Activated CD4-positive, alpha-beta T cell treated with anti-CD3 and anti-CD28 coated beads for 48 hours (primary cell): ENCODE measurements around the gene SNX6.
"Not testable (repeated sequence)": the region's sequence is repeated elsewhere in the genome, so short reads cannot be mapped to it uniquely, and the experiment has no call there.

Experiments
- DNase-seq: peaks from one replicate; pipeline ENCODE4 v3.0.0-alpha.2; 2020

The SNX6 gene

DNA sequence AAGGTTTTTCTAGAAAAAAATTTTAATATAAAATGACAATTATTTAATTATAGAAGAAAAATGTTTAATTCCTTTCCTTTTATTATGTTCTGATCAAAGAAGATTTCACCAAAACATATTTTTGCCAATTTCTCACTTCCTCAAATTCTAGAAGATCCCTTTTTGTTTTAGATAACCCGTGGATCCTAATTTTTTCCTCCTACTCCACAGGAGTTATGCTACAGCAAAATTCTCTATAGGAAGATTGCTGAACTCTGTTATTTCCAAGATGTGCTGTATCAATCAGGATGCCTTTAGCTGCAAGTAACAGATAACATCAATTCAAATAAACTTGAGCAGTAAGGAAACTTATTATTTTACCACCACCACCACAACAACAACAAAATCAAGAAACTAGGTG lies 3.8 kb upstream of the SNX6 start:
- no peak for DNase-seq

DNA sequence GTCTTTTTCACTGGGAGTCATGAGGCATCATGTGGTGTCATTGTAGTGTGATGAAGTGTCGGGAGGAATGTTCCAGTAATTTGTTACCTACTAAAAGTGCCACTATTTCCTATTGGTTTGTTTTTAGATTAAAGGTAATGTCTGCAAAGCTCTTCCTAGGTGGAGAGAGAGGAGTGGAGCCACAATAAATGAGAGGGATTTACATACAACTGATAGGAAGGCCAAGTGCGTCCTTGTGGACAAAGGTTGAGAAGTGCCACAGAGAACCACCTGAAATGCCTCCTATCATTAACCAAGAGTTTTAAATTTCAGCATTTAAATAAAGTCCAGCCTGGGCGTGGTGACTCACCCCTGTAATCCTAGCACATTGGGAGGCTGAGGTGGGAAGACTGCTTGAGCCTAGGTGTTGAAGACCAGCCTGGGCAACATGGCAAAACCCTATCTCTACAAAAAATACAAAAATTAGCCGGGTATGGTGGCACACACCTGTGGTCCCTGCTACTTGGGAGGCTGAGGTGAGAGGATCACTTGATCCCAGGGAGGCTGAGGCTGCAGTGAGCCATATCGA lies 2.5 kb upstream of the SNX6 start:
- DNase-seq: no peak

DNA sequence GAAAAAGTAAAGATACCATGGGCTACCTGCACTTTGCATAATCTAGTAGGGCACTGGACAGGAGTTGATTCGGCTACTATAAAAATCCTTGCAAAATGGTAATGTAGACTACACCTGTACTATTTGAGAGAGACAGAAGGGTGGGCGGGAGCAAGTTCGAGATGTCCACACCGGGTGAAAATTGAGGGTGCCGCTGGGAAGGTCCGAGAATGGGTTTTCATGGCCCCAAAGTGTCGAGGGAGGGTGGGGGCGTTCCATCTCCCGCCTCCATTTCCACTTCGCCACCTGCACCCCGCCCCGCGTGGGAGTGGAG lies 648 bp downstream of the SNX6 start:
- no peak for DNase-seq

DNA sequence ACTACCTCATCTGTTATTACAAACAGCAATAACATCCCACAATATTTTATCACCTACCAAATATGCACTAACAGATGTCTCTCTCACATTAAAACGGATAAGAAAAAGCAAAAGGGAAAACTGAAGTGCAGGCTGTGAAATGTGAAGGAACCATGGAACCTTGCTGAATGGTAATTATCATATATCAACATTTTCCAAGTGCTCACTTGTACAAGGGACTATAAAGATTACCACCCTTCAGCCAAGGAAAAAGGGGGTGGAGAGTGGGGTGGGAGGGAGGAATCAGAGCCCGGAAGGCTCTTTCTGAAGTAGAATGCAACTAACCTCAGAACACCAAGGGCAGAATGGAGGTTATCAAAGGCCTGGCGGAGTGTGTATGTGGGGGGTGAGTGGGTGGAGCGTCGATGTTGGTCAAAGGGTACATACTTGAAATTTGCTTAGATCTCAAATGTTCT lies 1.2 kb downstream of the SNX6 start:
- peak; percentile 22 for DNase-seq

DNA sequence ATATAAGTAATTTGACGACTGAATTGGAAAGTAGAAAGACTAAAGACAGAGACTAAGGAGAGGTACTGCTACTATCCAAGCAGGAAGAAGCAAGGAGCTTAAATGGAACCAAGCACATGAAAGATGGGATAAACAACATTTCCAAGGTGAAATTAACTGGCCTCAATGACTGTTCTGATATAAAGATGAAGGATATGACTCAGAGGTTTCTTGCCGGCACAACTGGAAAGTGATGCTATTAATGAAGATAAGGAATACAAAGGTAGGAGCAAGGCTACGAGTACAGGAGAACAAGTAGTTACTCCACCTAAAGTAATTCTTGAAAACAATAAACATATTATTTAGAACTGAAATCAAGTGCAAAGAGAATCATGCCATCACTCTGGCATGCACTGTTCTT lies 6.4 kb downstream of the SNX6 start:
- no peak for DNase-seq

DNA sequence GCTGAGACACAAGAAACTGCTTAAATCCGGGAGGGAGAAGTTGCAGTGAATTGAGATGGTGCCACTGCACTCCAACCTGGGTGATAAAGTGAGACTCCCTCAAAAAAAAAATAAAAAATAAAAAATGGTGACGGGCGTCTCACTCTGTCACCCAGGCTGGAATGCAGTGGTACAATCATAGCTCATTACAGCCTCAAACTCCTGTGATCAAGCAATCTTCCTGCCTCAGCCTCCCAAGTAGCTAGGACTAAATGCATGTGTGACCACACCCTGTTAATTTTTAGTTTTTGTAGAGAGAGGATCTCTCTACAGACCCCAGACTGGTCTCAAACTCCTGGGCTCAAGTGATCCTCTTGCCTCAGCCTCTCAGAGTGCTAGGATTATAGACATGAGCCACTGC lies 9.1 kb downstream of the SNX6 start:
- DNase-seq: no peak

DNA sequence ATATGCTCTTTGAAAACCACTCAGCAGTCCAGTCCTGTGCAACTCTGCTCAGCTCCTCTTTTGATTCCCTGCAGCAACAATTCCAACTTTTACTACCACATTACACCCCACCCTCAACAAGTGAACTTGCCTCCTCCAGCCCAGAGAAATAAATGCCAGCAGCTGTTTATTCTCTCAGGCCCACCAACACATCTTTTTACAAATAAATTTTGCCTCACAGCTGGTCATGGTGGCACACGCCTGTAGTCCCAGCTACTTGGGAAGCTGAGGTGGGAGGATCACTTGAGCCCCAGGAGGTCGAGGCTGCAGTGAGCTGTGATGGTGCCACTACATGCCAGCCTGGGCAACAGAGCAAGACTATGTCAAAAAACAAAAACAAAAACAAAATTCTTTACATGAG lies 9.8 kb downstream of the SNX6 start:
- DNase-seq: no peak

DNA sequence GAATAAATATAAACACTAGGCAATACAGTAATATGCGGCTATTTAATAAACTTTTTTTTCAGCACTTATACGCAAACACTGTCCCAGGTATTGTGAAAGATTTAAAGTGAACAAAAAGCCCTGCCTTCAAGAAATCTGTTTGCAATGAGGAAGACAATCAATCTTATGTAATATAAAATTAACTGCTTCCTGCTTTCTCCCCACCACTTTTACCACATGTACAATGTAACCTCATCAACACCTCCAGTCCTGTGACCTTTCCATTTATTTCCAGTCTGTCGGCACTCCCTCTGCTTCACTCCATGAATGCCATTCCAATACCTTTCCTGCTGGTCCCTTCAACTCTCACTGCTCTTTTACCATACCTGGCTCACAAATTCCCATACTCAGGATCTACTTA lies 10.5 kb downstream of the SNX6 start:
- DNase-seq: no peak

DNA sequence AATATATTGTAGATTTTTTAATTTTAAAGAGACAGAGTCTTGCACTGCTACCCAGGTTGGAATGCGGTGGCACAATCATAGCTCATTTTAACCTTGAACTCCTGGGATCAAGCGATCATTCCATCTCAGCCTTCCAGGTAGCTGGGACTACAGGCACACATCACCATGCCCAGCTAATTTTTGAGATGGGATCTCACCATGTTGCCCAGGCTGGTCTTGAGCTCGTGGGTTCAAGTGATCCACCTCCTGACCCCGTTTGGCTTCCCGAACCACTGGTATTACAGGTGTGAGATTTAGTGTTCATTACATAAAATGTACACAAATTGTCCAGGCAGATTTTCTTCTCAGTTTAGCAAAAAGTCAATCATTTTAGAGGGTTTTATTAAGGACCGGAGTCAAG lies 13.6 kb downstream of the SNX6 start:
- no peak for DNase-seq

DNA sequence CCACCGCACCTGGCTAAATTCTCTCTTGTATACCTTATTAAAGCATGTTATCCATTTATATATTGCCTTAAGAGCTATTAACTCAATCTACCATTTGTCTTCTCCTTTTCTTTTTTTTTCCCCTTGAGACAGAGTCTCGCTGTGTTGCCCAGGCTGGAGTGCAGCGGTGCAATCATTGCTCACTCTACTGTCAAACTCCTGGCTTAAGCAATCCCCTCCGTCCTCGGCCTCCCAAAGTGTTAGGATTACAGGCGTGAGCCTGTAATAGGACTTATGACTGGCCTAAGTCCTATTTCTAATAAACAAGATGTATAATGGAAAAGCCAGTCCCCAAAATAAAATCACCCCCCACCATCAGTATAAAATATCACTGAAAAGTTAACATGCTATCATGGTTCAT lies 14.4 kb downstream of the SNX6 start:
- DNase-seq: no peak

DNA sequence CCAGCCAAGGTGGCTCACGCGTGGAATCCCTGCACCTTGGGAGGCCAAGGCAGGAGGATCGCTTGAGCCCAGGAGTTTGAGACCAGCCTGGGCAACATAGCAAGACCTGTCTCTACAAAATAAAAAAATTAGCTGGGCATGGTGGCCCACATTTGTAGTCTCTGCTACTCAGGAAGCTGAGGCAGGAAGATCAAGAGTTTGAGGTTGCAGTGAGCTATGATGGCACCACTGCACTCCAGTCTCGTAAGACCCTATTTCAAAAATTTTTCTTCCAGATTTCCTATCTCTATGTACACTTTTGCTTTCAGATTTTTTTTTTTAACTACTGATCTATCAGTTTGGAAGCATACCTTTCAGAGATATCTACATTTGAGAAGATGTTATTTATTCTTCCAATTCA lies 15.3 kb downstream of the SNX6 start:
- DNase-seq: no peak

DNA sequence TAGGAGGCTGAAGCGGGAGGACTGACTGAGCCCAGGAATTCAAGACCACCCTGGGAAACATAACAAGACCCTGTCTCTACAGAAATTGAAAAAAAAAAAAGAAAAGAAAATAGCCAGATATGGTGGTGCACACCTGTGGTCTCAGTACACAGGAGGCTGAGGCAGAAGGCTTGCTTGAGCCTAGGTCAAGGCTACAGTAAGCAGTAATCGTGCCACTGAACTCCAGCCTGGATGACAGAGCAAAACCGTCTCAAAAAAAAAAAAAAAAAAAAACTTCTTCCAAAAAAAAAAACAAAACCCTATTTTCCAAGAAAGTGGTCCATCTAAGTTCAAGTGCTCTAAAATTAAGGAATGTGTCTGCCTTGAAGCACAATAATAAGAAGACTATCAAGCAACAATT lies 19.8 kb downstream of the SNX6 start:
- no peak for DNase-seq

DNA sequence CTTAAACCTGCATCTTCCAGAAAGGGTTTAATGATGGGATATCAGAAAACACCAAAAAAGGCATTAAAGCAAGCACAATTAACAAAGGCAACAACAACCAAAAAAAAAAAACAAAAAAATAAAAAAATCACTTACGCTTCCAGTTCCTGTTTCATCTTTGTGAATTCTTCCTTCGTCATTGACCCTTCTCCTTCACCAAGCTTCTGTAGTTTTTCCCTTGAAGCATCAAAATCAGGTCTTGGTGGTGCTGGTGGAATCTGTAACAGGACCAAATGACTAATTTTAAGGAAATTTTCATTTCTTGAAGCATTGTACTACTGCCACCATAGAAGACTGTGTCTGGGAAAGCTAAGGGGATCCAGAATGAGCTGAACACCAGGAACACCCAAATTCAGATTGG lies 24.5 kb downstream of the SNX6 start:
- no peak for DNase-seq

DNA sequence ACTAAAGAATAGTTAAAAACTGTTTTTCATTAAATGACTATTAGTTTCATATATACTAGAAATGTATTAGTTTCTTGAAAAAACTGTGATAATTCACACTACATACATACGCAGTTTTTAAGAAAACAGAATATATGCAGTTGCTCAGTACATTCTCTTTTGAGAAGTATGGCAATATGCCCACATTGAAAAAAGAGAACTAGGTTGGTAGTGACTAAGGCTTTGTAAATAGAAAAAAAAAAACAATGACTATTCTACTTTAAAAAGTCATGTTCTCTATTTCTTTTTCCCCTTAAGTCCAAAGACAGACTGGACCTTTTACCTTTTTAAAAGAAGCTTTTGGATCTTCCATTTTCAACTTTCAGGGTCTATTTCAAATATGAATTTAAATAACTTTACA lies 25.0 kb downstream of the SNX6 start:
- DNase-seq: no peak

DNA sequence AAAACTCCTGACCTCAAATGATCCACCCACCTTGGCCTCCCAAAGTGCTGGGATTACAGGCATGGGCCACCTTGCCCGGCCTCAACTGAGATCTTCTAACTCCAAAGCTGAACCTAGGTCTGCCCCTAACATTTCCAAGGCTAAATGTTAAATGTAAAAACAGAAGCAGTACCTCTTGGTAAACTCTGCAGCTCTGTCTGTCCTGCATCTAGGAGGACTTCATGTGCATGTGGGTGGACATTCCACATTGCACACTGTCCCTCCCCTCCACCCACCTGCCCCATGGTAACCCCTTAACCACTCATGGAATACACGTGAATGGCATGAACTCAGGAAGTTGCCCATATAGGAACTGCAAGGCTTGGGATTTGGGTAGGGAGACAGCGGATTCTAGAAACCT lies 33.1 kb downstream of the SNX6 start:
- no peak for DNase-seq

DNA sequence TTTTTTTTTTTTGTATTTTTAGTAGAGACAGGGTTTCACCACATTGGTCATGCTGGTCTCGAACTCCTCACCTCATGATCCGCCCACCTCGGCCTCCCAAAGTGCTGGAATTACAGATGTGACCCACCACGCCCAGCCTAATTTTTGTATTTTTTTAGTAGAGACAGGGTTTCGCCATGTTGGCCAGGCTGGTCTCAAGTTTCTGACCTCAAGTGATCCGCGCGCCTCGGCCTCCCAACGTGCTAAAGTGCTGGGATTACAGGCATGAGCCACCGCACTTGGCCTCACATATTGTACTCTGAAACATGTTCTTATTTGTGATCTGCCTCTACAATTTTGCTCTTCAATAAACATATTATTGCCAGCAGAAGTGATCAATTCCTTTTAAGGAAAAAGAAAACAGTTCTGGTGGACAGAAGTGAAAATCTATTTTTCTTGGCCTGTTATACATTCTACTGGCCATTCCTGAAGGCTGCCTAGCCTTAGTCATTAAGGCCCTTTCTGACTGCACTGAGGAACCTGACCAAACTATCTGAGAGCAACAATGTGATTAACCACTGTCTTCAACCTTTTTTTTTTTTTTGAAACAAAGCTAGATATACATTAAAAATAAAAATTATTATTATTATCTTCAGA lies 36.1 kb downstream of the SNX6 start:
- DNase-seq: no peak

DNA sequence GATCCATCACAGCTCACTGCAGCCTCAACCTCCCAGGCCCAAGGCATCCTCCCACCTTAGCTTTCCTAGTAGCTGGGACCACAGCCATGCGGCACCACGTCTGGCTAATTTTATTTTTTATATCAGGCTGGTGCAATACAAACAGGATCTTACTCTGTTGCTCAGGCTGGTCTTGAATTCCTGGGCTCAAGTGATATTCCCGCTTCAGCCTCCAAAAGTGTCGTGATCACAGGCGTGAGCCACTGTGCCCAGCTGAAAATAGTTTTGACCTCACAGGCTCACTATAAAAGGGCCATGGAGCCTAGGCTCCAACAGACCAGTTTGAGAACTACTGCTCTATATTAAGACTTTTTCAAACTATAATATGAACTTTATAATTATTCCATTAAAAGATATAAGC lies 37.3 kb downstream of the SNX6 start:
- no peak for DNase-seq

DNA sequence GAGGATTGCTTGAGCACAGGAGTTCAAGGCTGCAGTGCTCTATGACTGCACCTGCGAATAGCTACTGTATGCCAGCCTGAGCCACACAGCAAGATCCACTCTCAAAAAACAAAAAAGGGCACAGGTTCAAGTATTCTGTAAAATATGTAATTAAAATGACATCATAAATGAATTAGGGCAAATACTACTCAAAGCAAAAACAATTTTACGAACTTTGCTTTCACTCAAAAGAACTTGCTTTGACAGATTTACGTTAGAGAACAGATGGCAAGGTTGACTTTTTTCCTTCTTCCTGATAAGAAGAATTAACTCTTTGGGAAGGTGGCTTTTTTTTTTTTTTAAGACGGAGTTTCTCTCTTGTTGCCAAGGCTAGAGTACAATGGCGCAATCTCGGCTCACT lies 46.4 kb downstream of the SNX6 start:
- DNase-seq: no peak

DNA sequence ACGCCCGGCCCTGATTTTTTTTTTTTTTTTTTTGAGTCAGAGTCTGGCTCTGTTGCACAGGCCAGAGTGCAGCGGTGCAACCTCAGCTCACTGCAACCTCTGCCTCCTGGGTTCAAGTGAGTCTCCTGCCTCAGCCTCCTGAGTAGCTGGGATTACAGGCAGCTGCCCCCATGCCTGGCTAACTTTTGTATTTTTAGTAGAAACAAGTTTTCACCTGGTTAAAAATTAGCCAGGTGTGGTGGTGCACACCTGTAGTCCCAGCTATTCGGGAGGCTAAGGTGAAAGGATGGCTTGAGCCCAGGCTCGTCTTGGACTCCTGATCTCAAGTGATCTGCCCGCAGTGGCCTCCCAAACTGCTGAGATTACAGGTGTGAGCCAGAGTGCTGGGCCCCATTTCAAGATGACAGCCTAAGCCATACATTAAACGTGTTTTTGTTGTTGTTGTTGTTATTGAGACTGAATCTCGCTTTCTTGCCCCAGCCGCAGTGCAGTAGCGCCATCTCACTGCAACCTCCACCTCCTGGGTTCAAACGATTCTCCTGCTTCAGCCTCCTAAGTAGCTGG lies 47.7 kb downstream of the SNX6 start:
- no peak for DNase-seq

DNA sequence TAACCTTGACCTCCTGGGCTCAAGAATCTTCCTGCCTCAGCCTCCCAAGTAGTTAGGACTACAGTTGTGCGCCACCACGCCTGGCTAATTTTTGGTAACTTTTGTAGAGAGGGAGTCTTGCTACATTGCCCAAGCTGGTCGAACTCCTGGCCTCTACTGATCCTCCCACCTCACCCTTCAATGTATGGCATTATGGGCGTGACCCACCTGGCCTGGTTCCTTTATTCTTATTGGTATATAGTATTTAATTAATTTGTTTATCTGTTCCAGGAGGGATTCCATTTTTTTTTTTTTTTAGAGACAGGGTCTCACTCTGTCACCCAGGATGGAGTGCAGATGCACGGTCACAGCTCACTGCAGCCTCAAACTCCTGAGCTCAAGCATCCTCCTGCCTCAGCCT lies 49.6 kb downstream of the SNX6 start:
- no peak for DNase-seq

DNA sequence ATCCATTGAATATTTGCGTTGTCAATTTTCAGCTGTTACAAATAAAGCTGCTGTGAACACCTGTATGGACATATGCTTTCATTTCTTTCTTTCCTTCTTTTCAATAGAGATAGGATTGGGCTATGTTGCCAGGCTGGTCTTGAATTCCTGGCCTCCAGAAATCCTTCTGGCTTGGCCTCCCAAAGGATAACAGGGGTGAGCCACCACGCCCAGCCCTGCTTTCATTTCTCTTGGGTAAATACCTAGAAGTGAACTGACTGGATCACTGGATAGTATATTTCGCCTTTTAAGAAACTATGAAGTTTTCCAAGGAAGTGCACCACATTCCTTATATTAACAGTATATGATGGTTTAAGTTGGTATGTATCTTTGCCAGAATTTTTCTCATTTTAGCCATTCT lies 58.2 kb downstream of the SNX6 start:
- DNase-seq: no peak

DNA sequence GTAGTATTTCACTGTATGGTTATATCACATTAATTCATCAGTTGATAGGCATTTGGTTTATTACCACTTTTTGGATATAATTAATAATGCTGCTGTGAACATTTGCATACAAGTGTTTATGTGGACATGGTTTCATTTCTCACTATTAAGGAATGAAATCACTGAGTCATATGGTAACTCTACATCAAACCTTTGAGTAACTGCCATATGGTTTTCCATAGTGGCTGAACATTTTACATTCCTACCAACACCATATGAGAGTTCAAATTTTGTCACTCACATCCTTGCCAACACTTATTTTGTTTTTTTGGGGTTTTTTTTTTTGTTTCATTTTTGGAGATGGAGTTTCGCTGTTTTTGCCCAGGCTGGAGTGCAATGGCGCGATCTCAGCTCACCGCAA lies 60.2 kb downstream of the SNX6 start:
- DNase-seq: no peak

DNA sequence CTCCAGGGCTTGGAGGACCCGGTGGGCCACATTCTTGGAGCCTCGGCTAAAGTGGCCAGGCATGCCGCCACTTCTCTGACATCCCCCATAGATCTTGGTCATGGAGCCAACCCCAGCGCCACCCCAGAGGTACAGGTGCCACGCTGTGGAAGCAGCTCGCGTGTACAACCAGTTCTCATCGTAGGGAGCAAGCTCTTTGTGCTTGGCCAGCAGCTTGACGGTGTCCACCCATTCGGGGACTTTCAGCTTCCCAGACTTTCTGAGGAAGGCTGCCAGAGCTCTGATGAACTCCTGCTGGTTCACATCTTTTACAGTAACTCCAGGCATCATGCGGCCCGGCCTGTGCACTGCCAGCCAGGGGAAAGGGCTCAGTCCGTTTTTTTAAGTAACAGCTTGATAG lies 61.1 kb downstream of the SNX6 start:
- no peak for DNase-seq

DNA sequence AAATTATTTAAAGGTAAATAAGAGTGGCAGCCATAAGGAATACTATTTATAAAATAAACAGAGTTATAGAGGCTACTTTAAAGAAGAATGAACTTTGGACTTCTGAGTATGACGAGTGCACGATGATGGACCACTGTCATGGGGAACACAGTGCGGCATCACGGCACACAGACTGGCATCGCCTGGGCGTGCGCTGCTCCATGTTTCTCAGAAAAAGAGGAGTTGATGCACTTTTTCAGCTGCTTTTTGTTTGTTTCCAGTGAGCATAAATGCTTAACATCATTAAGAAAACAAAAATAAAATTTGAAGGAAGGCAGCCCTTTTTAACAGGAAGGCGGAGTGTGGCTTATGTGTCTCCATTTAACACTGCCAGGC lies 67.2 kb downstream of the SNX6 start:
- no peak for DNase-seq

DNA sequence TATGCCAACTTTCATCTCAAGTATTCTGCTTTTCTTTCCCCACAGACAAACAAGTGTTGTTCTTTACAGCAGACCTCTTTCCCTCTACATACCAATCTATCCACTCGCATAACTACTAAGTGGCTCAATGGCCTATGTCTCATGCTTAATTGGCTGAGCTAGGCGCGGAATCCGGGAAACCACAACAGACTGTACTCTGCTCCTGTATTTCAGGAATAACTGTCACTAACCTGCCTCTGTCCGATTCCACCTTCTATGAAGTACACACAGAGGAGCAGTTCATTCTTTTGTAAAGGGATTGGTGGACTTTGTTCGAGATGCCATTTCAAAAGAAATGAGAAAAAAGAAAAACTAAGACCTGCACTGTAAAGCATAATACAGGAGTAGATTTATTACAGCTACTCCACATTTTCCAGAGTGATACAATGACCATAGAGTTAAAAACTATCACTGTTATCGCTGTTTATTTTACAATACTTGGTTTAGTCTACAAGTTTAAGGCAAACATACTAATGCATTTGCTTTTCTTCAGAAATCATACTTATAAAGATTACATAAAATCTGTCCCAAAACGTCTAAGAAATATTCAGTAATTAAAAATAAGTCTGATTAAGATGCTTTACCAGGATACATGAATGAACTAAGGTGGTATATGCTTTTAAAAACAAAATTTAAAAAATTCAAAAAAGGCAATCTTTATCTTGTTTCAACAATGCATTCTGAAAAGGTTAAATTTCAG lies 67.7 kb downstream of the SNX6 start:
- DNase-seq: not testable (repeated sequence)
